ENCODE data around the gene DIS3. TPM values are rescaled to one million over a fixed set of nuclear protein-coding genes. Genes with fewer than 3 reads are reported as not detected.
A peak's percentile ranks its signal among the peaks of the same experiment; 100 is the strongest.

Gene DIS3
- total and polyA plus RNA-seq, 2 of the 13 experiments (the other 11 are each of a cell fraction or from before 2014, with no cell fraction given) = 13.2 to 35.0 TPM

DNA sequence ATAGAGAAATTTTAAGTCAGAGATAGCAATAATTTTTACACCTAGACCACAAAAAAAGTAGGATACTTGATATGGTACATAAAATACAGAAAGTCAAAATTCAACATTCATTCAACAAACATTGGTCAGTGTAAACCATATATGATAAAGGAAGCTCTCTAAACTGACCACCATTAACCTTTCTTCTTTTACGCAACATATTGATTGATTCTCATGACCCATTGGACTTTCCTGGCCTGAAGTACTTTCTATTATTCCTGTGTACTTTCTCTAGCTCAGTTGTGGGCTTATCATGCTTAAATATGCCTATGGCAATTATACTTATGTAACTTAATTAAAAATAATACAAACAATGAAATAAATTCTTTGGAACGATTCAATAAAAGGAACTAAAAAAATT is 10.9 kb upstream of the DIS3 start (continued):
- TF ChIP-seq HNRNPLL (IDR thresholded peaks at IDR 0.05; ENCODE audit: low read depth, low read length, poor library complexity, severe bottlenecking) (no peak), GATA4 (IDR thresholded peaks at IDR 0.05; ENCODE audit: borderline replicate concordance, low read depth) (no peak), ZNF484 (CRISPR knock-in tag; IDR thresholded peaks at IDR 0.05; ENCODE audit: borderline replicate concordance, low read depth) (no peak), GFI1 (CRISPR knock-in tag; IDR thresholded peaks at IDR 0.05; ENCODE audit: borderline replicate concordance) (no peak), MTF2 (CRISPR knock-in tag; IDR thresholded peaks at IDR 0.05; ENCODE audit: borderline replicate concordance) (no peak), ZNF720 (CRISPR knock-in tag; IDR thresholded peaks at IDR 0.05) (no peak), ONECUT2 (CRISPR knock-in tag; IDR thresholded peaks at IDR 0.05) (peak; percentile 92), IRX3 (CRISPR knock-in tag; IDR thresholded peaks at IDR 0.05; ENCODE audit: borderline replicate concordance, low read depth) (no peak), GZF1 (CRISPR knock-in tag; IDR thresholded peaks at IDR 0.05) (no peak), ZNF205 (CRISPR knock-in tag; IDR thresholded peaks at IDR 0.05) (no peak), CHD2 (IDR thresholded peaks at IDR 0.05; ENCODE audit: low read depth, low read length) (no peak), RXRB (CRISPR knock-in tag; IDR thresholded peaks at IDR 0.05; ENCODE audit: borderline replicate concordance) (peak; percentile 78), ZNF263 (CRISPR knock-in tag; IDR thresholded peaks at IDR 0.05) (no peak), KDM3A (CRISPR knock-in tag; IDR thresholded peaks at IDR 0.05; ENCODE audit: low read depth) (no peak), CREM (IDR thresholded peaks at IDR 0.05) (peak; percentile 38; the same call in 1 of the 2 replicates), CREM (CRISPR knock-in tag; IDR thresholded peaks at IDR 0.05) (no peak), ZNF282 (IDR thresholded peaks at IDR 0.05; ENCODE audit: partially characterized antibody) (no peak), SOX13 (IDR thresholded peaks at IDR 0.05) (no peak), SOX13 (CRISPR knock-in tag; conservative IDR thresholded peaks at IDR 0.05 in 1 of 2, IDR thresholded peaks at IDR 0.05 in 1 of 2) (peak in 1 of 2 experiments; percentile 41; a peak in 1 of 4 replicates), EHMT2 (IDR thresholded peaks at IDR 0.05; ENCODE audit: borderline replicate concordance, low read depth, low read length) (peak; percentile 43; the same call in 1 of the 2 replicates)
- TF ChIP-seq, protein P1, sequence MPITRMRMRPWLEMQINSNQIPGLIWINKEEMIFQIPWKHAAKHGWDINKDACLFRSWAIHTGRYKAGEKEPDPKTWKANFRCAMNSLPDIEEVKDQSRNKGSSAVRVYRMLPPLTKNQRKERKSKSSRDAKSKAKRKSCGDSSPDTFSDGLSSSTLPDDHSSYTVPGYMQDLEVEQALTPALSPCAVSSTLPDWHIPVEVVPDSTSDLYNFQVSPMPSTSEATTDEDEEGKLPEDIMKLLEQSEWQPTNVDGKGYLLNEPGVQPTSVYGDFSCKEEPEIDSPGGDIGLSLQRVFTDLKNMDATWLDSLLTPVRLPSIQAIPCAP (CRISPR knock-in tag; IDR thresholded peaks at IDR 0.05; ENCODE audit: low read depth) = no peak
- TF ChIP-seq, protein P2, sequence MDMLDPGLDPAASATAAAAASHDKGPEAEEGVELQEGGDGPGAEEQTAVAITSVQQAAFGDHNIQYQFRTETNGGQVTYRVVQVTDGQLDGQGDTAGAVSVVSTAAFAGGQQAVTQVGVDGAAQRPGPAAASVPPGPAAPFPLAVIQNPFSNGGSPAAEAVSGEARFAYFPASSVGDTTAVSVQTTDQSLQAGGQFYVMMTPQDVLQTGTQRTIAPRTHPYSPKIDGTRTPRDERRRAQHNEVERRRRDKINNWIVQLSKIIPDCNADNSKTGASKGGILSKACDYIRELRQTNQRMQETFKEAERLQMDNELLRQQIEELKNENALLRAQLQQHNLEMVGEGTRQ (IDR thresholded peaks at IDR 0.05; ENCODE audit: low read depth, low read length) = no peak
- TF ChIP-seq, protein P2 (CRISPR knock-in tag; IDR thresholded peaks at IDR 0.05; ENCODE audit: borderline replicate concordance) = no peak
- TF ChIP-seq, protein P3, sequence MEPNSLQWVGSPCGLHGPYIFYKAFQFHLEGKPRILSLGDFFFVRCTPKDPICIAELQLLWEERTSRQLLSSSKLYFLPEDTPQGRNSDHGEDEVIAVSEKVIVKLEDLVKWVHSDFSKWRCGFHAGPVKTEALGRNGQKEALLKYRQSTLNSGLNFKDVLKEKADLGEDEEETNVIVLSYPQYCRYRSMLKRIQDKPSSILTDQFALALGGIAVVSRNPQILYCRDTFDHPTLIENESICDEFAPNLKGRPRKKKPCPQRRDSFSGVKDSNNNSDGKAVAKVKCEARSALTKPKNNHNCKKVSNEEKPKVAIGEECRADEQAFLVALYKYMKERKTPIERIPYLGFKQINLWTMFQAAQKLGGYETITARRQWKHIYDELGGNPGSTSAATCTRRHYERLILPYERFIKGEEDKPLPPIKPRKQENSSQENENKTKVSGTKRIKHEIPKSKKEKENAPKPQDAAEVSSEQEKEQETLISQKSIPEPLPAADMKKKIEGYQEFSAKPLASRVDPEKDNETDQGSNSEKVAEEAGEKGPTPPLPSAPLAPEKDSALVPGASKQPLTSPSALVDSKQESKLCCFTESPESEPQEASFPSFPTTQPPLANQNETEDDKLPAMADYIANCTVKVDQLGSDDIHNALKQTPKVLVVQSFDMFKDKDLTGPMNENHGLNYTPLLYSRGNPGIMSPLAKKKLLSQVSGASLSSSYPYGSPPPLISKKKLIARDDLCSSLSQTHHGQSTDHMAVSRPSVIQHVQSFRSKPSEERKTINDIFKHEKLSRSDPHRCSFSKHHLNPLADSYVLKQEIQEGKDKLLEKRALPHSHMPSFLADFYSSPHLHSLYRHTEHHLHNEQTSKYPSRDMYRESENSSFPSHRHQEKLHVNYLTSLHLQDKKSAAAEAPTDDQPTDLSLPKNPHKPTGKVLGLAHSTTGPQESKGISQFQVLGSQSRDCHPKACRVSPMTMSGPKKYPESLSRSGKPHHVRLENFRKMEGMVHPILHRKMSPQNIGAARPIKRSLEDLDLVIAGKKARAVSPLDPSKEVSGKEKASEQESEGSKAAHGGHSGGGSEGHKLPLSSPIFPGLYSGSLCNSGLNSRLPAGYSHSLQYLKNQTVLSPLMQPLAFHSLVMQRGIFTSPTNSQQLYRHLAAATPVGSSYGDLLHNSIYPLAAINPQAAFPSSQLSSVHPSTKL (CRISPR knock-in tag; IDR thresholded peaks at IDR 0.05) = peak; percentile 51; the same call in 1 of the 2 replicates
- TF ChIP-seq, protein P4, sequence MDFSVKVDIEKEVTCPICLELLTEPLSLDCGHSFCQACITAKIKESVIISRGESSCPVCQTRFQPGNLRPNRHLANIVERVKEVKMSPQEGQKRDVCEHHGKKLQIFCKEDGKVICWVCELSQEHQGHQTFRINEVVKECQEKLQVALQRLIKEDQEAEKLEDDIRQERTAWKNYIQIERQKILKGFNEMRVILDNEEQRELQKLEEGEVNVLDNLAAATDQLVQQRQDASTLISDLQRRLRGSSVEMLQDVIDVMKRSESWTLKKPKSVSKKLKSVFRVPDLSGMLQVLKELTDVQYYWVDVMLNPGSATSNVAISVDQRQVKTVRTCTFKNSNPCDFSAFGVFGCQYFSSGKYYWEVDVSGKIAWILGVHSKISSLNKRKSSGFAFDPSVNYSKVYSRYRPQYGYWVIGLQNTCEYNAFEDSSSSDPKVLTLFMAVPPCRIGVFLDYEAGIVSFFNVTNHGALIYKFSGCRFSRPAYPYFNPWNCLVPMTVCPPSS (IDR thresholded peaks at IDR 0.05) = no peak

All from HepG2 (cell line).